Measurements from ENCODE around the gene PCDHGA6.
"Not testable (repeated sequence)": the region's sequence is repeated elsewhere in the genome, so short reads cannot be mapped to it uniquely, and the experiment has no call there.

Gene PCDHGA6

DNA sequence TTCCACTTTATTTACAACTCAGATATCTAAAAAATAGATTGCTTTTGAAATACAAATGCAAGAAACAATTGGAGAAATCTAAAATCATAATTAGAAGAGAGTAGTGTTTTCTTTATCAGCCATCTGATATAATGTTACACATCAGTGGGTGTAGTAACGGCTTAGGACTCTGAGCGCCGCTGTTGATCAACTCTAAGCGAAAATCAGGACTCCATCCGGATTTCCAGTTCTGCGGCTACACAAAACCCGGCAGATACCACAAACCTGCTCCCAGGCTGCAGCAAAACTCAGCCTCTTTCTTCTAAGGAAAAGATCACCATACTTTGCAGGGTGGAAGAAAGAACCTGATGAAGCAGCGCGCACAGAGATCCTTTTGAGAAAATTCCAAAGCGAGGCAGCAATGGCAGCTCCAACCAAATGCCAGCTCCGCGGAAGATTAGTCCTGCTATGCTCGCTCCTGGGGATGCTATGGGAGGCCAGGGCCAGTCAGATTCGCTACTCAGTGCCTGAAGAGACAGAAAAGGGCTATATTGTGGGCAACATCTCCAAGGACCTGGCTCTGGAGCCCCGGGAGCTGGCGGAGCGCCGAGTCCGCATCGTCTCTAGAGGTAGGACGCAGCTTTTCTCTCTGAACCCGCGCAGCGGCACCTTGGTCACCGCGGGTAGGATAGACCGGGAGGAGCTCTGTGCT is 29.0 kb downstream of the PCDHGA6 start, which contains the start of gene PCDHGA9:
TSS of gene PCDHGA9 (plus strand) at position 226 of the 691 bp plus-strand sequence. CDS start at position 401, 175 bp downstream.
- Histone ChIP-seq H3K27ac (replicated peaks) (no peak within 1 kb of the TSS), H3K4me3 (replicated peaks; ENCODE audit: insufficient read depth, low read length) (no peak within 1 kb of the TSS), H3K27me3 (ENCODE audit: insufficient read depth, poor library complexity, severe bottlenecking) (no peaks in the 10 kb centered on the region)
- DNase-seq (ENCODE audit: low read depth in 1 of 2, low spot score in 1 of 2): no peak
- TF ChIP-seq POLR2AphosphoS5 (IDR thresholded peaks at IDR 0.05; ENCODE audit: low read depth): no peak
- no peak for TF ChIP-seq SPI1 (IDR thresholded peaks at IDR 0.05; ENCODE audit: borderline replicate concordance, low read depth)
- TF ChIP-seq, protein P1, sequence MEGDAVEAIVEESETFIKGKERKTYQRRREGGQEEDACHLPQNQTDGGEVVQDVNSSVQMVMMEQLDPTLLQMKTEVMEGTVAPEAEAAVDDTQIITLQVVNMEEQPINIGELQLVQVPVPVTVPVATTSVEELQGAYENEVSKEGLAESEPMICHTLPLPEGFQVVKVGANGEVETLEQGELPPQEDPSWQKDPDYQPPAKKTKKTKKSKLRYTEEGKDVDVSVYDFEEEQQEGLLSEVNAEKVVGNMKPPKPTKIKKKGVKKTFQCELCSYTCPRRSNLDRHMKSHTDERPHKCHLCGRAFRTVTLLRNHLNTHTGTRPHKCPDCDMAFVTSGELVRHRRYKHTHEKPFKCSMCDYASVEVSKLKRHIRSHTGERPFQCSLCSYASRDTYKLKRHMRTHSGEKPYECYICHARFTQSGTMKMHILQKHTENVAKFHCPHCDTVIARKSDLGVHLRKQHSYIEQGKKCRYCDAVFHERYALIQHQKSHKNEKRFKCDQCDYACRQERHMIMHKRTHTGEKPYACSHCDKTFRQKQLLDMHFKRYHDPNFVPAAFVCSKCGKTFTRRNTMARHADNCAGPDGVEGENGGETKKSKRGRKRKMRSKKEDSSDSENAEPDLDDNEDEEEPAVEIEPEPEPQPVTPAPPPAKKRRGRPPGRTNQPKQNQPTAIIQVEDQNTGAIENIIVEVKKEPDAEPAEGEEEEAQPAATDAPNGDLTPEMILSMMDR (IDR thresholded peaks at IDR 0.05; ENCODE audit: insufficient read depth, low read length): peak; percentile 36
- no peak for TF ChIP-seq GABPA (IDR thresholded peaks at IDR 0.05; ENCODE audit: low read depth)
- TF ChIP-seq, protein P2, sequence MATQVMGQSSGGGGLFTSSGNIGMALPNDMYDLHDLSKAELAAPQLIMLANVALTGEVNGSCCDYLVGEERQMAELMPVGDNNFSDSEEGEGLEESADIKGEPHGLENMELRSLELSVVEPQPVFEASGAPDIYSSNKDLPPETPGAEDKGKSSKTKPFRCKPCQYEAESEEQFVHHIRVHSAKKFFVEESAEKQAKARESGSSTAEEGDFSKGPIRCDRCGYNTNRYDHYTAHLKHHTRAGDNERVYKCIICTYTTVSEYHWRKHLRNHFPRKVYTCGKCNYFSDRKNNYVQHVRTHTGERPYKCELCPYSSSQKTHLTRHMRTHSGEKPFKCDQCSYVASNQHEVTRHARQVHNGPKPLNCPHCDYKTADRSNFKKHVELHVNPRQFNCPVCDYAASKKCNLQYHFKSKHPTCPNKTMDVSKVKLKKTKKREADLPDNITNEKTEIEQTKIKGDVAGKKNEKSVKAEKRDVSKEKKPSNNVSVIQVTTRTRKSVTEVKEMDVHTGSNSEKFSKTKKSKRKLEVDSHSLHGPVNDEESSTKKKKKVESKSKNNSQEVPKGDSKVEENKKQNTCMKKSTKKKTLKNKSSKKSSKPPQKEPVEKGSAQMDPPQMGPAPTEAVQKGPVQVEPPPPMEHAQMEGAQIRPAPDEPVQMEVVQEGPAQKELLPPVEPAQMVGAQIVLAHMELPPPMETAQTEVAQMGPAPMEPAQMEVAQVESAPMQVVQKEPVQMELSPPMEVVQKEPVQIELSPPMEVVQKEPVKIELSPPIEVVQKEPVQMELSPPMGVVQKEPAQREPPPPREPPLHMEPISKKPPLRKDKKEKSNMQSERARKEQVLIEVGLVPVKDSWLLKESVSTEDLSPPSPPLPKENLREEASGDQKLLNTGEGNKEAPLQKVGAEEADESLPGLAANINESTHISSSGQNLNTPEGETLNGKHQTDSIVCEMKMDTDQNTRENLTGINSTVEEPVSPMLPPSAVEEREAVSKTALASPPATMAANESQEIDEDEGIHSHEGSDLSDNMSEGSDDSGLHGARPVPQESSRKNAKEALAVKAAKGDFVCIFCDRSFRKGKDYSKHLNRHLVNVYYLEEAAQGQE (IDR thresholded peaks at IDR 0.05; ENCODE audit: insufficient replicate concordance, low read depth): no peak

DNA sequence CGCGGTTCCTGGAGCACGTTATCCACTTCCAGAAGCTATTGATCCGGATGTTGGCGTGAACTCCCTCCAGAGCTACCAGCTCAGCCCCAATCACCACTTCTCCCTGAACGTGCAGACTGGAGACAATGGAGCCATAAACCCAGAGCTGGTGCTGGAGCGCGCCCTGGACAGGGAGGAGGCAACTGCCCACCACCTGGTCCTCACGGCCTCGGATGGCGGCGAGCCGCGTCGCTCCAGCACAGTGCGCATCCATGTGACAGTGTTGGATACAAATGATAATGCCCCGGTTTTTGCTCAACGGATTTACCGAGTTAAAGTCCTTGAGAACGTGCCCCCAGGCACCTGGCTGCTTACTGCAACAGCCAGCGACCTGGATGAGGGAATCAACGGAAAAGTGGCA is 29.7 kb downstream of the PCDHGA6 start:
- no peaks in the 10 kb centered on the region for H3K27me3 ChIP-seq (ENCODE audit: insufficient read depth, poor library complexity, severe bottlenecking)
- H3K4me3 ChIP-seq (replicated peaks; ENCODE audit: insufficient read depth, low read length): no peak overlapping the region
- no peak overlapping the region for H3K27ac ChIP-seq (replicated peaks)
- TF ChIP-seq POLR2AphosphoS5 (IDR thresholded peaks at IDR 0.05; ENCODE audit: low read depth) (no peak), GABPA (IDR thresholded peaks at IDR 0.05; ENCODE audit: low read depth) (no peak), SPI1 (IDR thresholded peaks at IDR 0.05; ENCODE audit: borderline replicate concordance, low read depth) (no peak)
- TF ChIP-seq, protein P1 (IDR thresholded peaks at IDR 0.05; ENCODE audit: insufficient read depth, low read length): no peak
- TF ChIP-seq, protein P2 (IDR thresholded peaks at IDR 0.05; ENCODE audit: insufficient replicate concordance, low read depth): no peak
- DNase-seq (ENCODE audit: low read depth in 1 of 2, low spot score in 1 of 2): no peak

DNA sequence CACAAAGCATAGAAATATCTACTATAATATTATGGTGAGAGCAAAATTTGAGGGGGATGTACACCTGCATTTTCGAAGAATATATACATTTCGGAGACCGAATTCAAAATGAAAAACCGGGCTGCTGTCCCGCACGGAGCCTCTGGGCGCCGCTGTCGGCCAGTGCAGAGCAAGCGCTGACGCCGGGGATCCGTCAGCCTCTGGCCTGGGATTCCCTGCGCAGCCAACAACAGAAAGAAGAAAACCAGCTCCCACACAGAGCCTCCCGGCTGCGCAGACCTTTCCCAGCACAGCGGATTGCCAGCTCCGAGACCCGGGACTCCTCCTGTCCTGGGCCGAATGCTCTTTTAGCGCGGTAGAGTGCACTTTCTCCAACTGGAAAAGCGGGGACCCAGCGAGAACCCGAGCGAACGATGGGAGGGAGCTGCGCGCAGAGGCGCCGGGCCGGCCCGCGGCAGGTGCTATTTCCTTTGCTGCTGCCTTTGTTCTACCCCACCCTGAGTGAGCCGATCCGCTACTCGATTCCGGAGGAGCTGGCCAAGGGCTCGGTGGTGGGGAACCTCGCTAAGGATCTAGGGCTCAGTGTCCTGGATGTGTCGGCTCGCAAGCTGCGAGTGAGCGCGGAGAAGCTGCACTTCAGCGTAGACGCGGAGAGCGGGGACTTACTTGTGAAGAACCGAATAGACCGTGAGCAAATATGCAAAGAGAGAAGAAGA is 34.3 kb downstream of the PCDHGA6 start, which contains the start of gene PCDHGB6:
TSS of gene PCDHGB6 (plus strand) at position 232 of the 716 bp plus-strand sequence. CDS start at position 414, 182 bp downstream.
- H3K4me3 ChIP-seq (replicated peaks; ENCODE audit: insufficient read depth, low read length); DNase-seq (ENCODE audit: low read depth in 1 of 2, low spot score in 1 of 2); H3K27ac ChIP-seq (replicated peaks); H3K27me3 ChIP-seq (ENCODE audit: insufficient read depth, poor library complexity, severe bottlenecking): not testable (repeated sequence)

DNA sequence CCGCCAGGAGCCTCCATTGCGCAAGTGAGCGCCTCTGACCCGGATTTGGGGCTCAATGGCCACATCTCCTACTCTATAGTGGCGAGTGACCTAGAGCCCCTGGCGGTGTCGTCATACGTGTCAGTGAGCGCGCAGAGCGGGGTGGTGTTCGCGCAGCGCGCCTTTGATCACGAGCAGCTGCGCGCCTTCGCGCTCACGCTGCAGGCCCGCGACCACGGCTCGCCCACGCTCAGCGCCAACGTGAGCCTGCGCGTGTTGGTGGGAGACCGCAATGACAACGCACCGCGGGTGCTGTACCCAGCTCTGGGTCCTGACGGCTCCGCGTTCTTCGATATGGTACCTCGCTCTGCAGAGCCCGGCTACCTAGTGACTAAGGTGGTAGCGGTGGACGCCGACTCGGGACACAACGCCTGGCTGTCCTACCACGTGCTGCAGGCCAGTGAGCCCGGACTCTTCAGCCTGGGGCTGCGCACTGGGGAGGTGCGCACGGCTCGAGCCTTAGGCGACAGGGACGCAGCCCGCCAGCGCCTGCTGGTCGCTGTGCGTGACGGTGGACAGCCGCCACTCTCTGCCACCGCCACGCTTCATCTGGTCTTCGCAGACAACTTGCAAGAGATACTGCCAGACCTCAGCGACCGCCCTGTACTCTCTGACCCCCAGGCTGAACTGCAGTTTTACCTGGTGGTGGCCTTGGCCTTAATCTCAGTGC is 36.1 kb downstream of the PCDHGA6 start:
- no peak overlapping the region for H3K4me3 ChIP-seq (replicated peaks; ENCODE audit: insufficient read depth, low read length)
- peaks cover 3% of the 10 kb centered on the region for H3K27me3 ChIP-seq (ENCODE audit: insufficient read depth, poor library complexity, severe bottlenecking)
- DNase-seq (ENCODE audit: low read depth in 1 of 2, low spot score in 1 of 2): no peak
- H3K27ac ChIP-seq (replicated peaks): no peak overlapping the region
- TF ChIP-seq, protein P2 (IDR thresholded peaks at IDR 0.05; ENCODE audit: insufficient replicate concordance, low read depth): no peak
- TF ChIP-seq GABPA (IDR thresholded peaks at IDR 0.05; ENCODE audit: low read depth) (no peak), SPI1 (IDR thresholded peaks at IDR 0.05; ENCODE audit: borderline replicate concordance, low read depth) (no peak), POLR2AphosphoS5 (IDR thresholded peaks at IDR 0.05; ENCODE audit: low read depth) (no peak)
- TF ChIP-seq, protein P1 (IDR thresholded peaks at IDR 0.05; ENCODE audit: insufficient read depth, low read length): no peak

Measured in HL-60 (cell line).